Upper lobe of left lung (tissue), 6 donors: ENCODE results near the gene KCNIP3. TPM values are rescaled to one million over a fixed set of nuclear protein-coding genes. Genes with fewer than 3 reads are reported as not detected.
"Not testable (repeated sequence)": the region's sequence is repeated elsewhere in the genome, so short reads cannot be mapped to it uniquely, and the experiment has no call there.

Source experiments
- ATAC-seq, 2 donors: fragments of 200-7000 bp; cut with Tn5 transposase; one replicate each; pipeline ENCODE4 v1.9.1; 2022; ENCODE audit warnings: mild to moderate bottlenecking in 2 of 2, moderate library complexity in 2 of 2; ENCODE audit not compliant: low FRiP score in 2 of 2
- DNase-seq, 2 donors: peaks; one replicate each; pipeline ENCODE4 v3.0.0-alpha.2; 2019 to 2020
- H3K27ac ChIP-seq, 4 donors: fragments of 200-600 bp; sonication (generic); one replicate each; pipeline ENCODE4 v1.5.1; 2016 to 2019
- H3K27me3 ChIP-seq, 4 donors: fragments of 200-600 bp; sonication (generic); one replicate each; pipeline ENCODE4 v1.5.1; 2017 to 2019
- H3K36me3 ChIP-seq, 4 donors: fragments of 200-600 bp; sonication (generic); one replicate each; pipeline ENCODE4 v1.5.1; 2016 to 2019
- H3K4me1 ChIP-seq, 4 donors: fragments of 200-600 bp; sonication (generic); one replicate each; pipeline ENCODE4 v1.5.1; 2018 to 2019
- H3K4me3 ChIP-seq, 4 donors: fragments of 200-600 bp; sonication (generic); one replicate each; pipeline ENCODE4 v1.5.1; 2017 to 2019; ENCODE audit warnings: mild to moderate bottlenecking in 2 of 4, moderate library complexity in 1 of 4
- H3K9me3 ChIP-seq, 4 donors: fragments of 200-600 bp; sonication (generic); one replicate each; pipeline ENCODE4 v1.5.1; 2018 to 2019
- EP300 ChIP-seq, 4 donors: sonication (generic); formaldehyde crosslinking; IDR thresholded peaks; one replicate each; pipeline ENCODE4 v1.5.1; 2017; ENCODE audit warnings: antibody characterized with exemption in 4 of 4, control low read depth in 2 of 4
- POLR2A ChIP-seq, 4 donors: fragments of 450-650 bp; IDR thresholded peaks; one replicate each; pipeline ENCODE4 v1.5.1; 2016 to 2017; ENCODE audit warnings: antibody characterized with exemption in 4 of 4, mild to moderate bottlenecking in 2 of 4
- POLR2AphosphoS5 ChIP-seq, 2 donors: sonication (generic); formaldehyde crosslinking; IDR thresholded peaks; one replicate each; pipeline ENCODE4 v1.5.1; 2017; ENCODE audit warnings: antibody characterized with exemption in 2 of 2
- WGBS, 2 donors: methylation state at CpG; one replicate each; pipeline ENCODE4 v1.1.5; 2017 to 2018; 5-methylcytosine and 5-hydroxymethylcytosine counted together
- total RNA-seq, 6 donors: library from RNA; depleted of rRNA in 4 of 6; stranded (reverse); fragments of >200 nt in 4 of 6; gene quantifications; one replicate each; pipeline versions ENCODE4 v1.1.0 to v1.2.1, GENCODE V29; 2016 to 2021
- TF ChIP-seq, protein P1 (sequence below), 6 experiments: fragments of 450-650 bp in 4 of 6; fragments of 200-600 bp in 2 of 6; sonication (generic) in 2 of 6; IDR thresholded peaks; one replicate each; pipeline ENCODE4 v1.5.1; 2016 to 2019; ENCODE audit warnings: antibody characterized with exemption in 6 of 6
- donor health status: DM: no; HTN: no; CAD: no; lungs with moderate emphysema.
- donor health status: DM: no; HTN: yes; CAD: no; lungs with severe emphysema.

The KCNIP3 gene
- total RNA-seq, 6 donors from 2014 or later, result 1.0 to 5.9 (median 2.5) TPM

DNA sequence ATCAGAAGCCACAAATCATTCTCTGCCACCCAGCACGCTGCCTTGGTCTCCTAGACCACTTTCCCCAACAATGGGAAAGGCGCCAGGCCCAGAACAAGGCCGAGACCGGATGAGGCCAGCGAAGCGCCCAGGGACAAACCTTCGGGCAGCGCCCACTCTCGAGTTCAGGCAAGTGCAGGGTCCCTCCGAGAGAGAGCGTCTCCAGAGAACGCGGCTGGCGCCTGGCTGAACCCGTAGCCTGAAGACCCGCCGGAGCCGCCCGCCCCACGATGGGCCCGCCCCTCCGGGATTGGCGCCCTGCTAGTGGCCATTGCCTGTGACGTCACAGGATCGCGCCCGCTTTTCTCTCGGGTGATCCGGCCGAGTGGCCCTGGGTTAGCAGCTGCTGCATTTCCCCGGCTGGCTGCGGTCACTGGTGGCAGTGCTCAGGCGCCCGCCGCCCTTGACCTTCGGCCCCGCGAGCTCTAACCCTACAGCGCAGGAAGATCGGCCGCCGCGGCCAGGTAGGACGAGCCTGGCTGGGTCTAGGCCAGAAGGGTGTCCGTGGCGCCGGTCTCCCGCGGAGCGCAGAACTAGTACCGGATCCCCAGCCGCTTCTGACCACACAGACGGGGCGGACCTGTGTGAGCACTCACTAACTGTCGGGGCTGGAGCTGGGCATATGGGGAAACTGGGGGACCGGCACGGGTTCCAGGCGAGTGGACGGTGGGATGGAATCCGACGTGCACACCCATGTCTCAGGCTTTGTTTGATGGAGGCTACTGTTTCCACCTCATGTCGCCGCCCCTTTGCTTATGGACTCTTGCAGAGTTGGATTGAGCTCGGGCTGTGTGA lies 105.4 kb downstream of the KCNIP3 start, which contains the start of gene FAHD2A:
FAHD2A (plus strand) TSS at position 339 of the 834 bp plus-strand sequence. CDS start 2,851 bp downstream, outside the sequence.
- peaks cover 0 to 7% (median 0%) of the 10 kb centered on the region in 4 donors for H3K36me3 ChIP-seq
- 0 to 1% methylated on average over 1 to 48 of the region's 64 CpGs for WGBS, 2 donors
- no peaks in the 10 kb centered on the region for H3K9me3 ChIP-seq
- peak; percentile 96 to 99 for ATAC-seq
- H3K4me1 ChIP-seq, result peaks cover 15 to 22% (median 17%) of the 10 kb centered on the region in 4 donors
- peak within 1 kb of the TSS; percentile 83 to 93 (median 88) for H3K27ac ChIP-seq
- H3K27me3 ChIP-seq, result no peaks in the 10 kb centered on the region
- TF ChIP-seq POLR2AphosphoS5 (IDR thresholded peaks at IDR 0.05) (peak; percentile 87 to 92), EP300 (IDR thresholded peaks at IDR 0.05) (no peak), POLR2A (IDR thresholded peaks at IDR 0.05) (peak; percentile 30 to 88 (median 76))
- TF ChIP-seq, protein P1, sequence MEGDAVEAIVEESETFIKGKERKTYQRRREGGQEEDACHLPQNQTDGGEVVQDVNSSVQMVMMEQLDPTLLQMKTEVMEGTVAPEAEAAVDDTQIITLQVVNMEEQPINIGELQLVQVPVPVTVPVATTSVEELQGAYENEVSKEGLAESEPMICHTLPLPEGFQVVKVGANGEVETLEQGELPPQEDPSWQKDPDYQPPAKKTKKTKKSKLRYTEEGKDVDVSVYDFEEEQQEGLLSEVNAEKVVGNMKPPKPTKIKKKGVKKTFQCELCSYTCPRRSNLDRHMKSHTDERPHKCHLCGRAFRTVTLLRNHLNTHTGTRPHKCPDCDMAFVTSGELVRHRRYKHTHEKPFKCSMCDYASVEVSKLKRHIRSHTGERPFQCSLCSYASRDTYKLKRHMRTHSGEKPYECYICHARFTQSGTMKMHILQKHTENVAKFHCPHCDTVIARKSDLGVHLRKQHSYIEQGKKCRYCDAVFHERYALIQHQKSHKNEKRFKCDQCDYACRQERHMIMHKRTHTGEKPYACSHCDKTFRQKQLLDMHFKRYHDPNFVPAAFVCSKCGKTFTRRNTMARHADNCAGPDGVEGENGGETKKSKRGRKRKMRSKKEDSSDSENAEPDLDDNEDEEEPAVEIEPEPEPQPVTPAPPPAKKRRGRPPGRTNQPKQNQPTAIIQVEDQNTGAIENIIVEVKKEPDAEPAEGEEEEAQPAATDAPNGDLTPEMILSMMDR (IDR thresholded peaks at IDR 0.05), result peak in 1 of 6 experiments; percentile 8
- H3K4me3 ChIP-seq, result peak within 1 kb of the TSS; percentile 70 to 96 (median 83)
- peak; percentile 98 for DNase-seq

DNA sequence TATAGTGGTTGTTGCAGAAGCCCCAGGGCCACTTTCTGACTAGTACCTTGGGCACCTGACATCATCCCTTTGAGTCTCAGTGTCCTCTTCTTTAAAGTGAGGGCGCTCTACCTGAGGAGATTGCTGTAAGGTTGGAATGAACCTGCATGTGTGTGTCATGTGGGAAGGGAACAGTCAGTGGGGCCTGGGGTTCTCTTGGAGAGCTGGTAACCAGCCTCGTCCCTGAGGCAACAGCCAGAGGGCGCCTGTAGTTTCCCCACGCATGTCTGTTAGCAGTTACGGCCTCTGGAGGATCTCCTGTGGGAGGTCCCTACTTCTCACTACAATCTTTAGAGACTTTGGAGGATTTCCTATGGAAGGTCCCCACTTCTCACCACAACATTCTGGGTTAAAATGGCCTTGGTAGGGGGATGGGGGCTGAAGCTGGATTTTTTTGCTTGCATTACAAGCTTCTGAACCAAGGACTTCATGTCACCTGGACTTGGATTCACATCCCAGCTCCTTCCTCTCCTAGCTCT lies 106.1 kb downstream of the KCNIP3 start:
- Histone ChIP-seq H3K4me1 (peaks cover 15 to 22% (median 17%) of the 10 kb centered on the region in 4 donors), H3K4me3 (peak overlapping the region; percentile 70 to 96 (median 83)), H3K27ac (peak overlapping the region; percentile 83 to 93 (median 88)), H3K36me3 (peaks cover 0 to 14% (median 0%) of the 10 kb centered on the region in 4 donors)
- 0 to 1% methylated on average over 4 to 5 of the region's 5 CpGs for WGBS, 2 donors
- H3K9me3 ChIP-seq, H3K27me3 ChIP-seq: not testable (repeated sequence)
- DNase-seq (peak in 1 of 2 donors; percentile 69), ATAC-seq (peak; percentile 37 to 74)
- TF ChIP-seq, protein P1 (IDR thresholded peaks at IDR 0.05), result peak in 4 of 6 experiments; percentile 12 to 20 (median 14)

DNA sequence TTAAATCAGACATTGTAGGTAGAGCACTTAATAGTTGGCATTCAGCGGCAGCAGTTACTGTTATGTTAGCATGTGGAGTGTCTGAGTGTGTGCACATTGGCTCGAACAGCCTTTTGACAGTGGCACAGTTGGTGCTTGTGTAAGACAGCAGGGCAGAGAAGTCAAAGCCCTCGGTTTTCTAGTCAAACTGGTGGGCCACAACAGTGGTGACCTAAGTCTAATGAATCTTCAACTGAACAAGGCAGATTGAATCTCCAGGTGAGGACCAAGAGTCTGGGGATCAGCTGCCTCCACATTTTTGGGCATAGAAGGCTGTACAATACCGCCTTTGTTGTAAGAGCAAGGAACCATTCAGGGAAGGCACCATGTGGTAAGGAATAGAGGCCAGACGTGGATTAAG lies 106.7 kb downstream of the KCNIP3 start:
- 78 to 91% methylated on average over 5 of the region's 5 CpGs for WGBS, 2 donors
- not testable (repeated sequence) for DNase-seq
- H3K4me3 ChIP-seq, result peak overlapping the region in 1 of 4 donors; percentile 70

DNA sequence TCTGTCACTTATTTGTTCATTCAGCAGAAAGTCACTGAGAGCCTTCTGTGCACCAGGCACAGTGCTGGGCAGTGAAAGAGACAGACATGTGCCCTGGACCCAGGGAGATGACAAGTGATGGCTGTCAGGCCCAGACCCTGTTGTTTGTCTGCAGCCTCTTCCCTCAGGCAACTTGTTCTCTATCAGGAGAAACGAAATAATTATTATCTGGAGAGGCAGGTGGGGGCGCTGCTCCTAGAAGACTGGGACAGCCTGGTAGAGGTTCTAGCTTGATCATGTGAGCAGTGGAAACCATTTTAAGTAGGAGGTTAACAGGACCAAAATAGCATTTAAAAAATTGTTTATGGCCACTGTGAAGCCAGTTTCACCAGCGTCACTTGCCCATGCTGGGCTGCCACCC lies 107.5 kb downstream of the KCNIP3 start:
- not testable (repeated sequence) for ATAC-seq

More for the DNA sequence above, 106.7 kb downstream of the KCNIP3 start:
- H3K27ac ChIP-seq, ATAC-seq, H3K9me3 ChIP-seq, H3K27me3 ChIP-seq: not testable (repeated sequence)
- peaks cover 15 to 22% (median 17%) of the 10 kb centered on the region in 4 donors for H3K4me1 ChIP-seq
- H3K36me3 ChIP-seq, result peaks cover 0 to 14% (median 0%) of the 10 kb centered on the region in 4 donors

DNA sequence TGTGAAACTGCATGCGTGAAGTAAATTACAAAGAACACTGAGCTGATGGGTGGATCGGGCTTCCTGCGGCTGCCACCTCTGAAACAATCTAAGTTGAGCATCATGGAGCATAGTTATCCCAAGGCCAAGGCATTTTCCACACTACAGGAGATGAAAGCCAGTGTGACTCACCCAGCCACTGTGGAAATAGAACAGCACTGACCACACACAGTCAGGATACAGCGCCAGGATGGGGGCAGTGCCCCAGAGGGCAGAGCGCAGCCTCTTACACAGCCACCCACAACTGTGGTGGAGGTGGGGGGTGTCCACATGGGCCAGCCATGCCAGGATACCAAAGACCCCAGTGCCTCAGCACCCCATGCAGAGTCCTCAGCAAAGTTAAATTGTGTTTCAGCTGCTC lies 114.1 kb downstream of the KCNIP3 start:
- H3K36me3 ChIP-seq, result peaks cover 0 to 22% (median 0%) of the 10 kb centered on the region in 4 donors
- H3K4me3 ChIP-seq, result not testable (repeated sequence)

More for the DNA sequence above, 107.5 kb downstream of the KCNIP3 start:
- Histone ChIP-seq H3K4me1 (peaks cover 15 to 22% (median 17%) of the 10 kb centered on the region in 4 donors), H3K36me3 (peaks cover 0 to 14% (median 0%) of the 10 kb centered on the region in 4 donors)
- whole genome bisulfite sequencing, 2 donors, result 82 to 95% methylated on average over 3 of the region's 3 CpGs
- not testable (repeated sequence) for H3K9me3 ChIP-seq, DNase-seq, H3K27me3 ChIP-seq, H3K4me3 ChIP-seq, H3K27ac ChIP-seq

DNA sequence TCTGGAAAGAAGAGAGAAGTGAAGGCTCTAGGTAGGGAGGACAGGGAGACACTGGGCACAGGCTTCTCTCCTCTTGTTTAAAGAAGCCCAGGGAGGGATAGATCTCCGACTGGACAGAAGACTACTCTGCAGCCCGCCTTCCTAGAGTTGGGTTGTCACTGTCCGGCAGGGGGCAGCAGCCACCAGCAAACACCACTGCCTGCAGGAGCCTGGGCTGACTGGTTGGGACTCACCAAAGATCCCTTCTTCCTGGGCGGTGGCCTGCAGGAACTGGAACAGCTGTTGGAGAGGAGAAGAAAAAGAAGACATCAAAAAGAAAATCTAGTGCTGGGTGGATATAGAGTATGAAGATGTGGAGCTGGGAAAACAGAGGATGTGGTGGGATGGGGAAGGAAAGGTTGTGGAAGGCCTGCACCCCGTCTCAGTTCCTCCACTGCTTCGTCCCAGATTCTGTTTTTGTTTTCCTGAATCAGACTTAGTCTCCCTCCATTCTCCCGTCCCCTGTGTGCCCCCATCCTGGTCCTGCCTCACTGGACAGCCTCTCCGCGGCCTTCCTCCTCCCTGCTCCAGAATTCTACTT lies 117.0 kb downstream of the KCNIP3 start:
- ATAC-seq (peak; percentile 78 to 92), DNase-seq (peak; percentile 81 to 88)
- not testable (repeated sequence) for H3K36me3 ChIP-seq, H3K4me1 ChIP-seq, H3K27ac ChIP-seq, H3K27me3 ChIP-seq, H3K4me3 ChIP-seq, H3K9me3 ChIP-seq
- WGBS, 2 donors, result 44 to 49% methylated on average over 7 to 9 of the region's 9 CpGs
- TF ChIP-seq, protein P1 (IDR thresholded peaks at IDR 0.05), result peak; percentile 61 to 86 (median 77)

More for the DNA sequence above, 114.1 kb downstream of the KCNIP3 start:
- H3K27me3 ChIP-seq, DNase-seq, ATAC-seq, H3K9me3 ChIP-seq, H3K27ac ChIP-seq, H3K4me1 ChIP-seq: not testable (repeated sequence)
- WGBS, 2 donors, result 85 to 98% methylated on average over 4 to 5 of the region's 5 CpGs

DNA sequence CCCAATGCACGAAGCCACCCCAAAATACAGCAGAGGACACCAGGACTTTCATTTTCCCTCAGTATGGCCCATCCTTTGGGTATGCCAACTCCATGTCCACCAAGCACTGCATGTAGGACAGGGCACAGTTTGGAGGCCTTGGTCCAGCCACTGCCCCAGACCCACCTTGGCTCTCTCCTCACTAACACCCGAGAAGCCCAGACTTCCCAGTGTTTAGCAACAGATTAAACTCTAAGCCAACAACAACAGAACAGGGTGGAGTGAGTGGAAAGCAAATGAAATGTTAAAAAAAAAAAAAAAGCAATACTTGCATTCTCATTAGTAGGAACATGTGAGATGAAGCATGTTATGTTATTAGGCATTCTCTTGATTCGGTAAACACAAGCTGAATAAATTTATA lies 118.0 kb downstream of the KCNIP3 start:
- H3K27ac ChIP-seq, H3K4me1 ChIP-seq, H3K36me3 ChIP-seq, ATAC-seq, H3K27me3 ChIP-seq, H3K9me3 ChIP-seq, H3K4me3 ChIP-seq, DNase-seq: not testable (repeated sequence)
- WGBS, 2 donors, result 81 to 83% methylated on average over 3 of the region's 3 CpGs

DNA sequence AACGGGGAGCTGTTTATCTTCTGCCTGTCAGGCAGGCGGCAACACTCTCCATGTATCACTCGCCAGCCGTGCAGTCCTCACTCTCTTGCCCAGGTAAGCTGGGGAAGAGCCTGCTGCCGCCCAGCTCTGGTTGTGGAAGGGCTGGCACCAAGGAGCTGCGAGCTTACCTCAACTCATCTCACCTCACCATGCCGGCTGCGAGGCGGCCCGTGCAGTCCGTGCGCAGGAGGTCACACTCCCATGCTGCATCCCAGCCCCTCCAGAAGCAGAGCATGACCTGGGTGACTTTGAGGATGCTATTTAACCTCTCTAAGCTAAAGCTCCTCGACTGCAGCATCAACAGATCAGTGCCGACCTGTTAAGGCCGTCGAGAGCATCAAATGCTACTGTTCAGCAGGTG lies 118.4 kb downstream of the KCNIP3 start:
- not testable (repeated sequence) for H3K27ac ChIP-seq, H3K27me3 ChIP-seq, ATAC-seq, H3K4me1 ChIP-seq, H3K36me3 ChIP-seq, H3K9me3 ChIP-seq, H3K4me3 ChIP-seq
- 82 to 95% methylated on average over 7 to 16 of the region's 16 CpGs for WGBS, 2 donors
- DNase-seq, result peak in 1 of 2 donors; percentile 74
